Measurements from ENCODE around the gene GNB1L.

Gene GNB1L

GRCh38 chr22:19775496-19776325 lies 79.0 kb downstream of the GNB1L start:
- DNase-seq (ENCODE audit: low spot score): no peak

GRCh38 chr22:19774628-19775027 lies 80.0 kb downstream of the GNB1L start:
- no peak for DNase-seq (ENCODE audit: low spot score)

GRCh38 chr22:19773470-19774040 lies 81.1 kb downstream of the GNB1L start:
- DNase-seq (ENCODE audit: low spot score): no peak

- no peak for DNase-seq (ENCODE audit: low spot score)
Measured at GRCh38 chr22:19772673-19773469, 81.8 kb downstream of the GNB1L start.

GRCh38 chr22:19772422-19772672 lies 82.3 kb downstream of the GNB1L start:
- no peak for DNase-seq (ENCODE audit: low spot score)

- no peak for DNase-seq (ENCODE audit: low spot score)
Measured at GRCh38 chr22:19770349-19771220, 84.1 kb downstream of the GNB1L start.

GRCh38 chr22:19769393-19769715 lies 85.3 kb downstream of the GNB1L start:
- DNase-seq (ENCODE audit: low spot score): no peak

GRCh38 chr22:19767427-19768341 lies 87.0 kb downstream of the GNB1L start:
- no peak for DNase-seq (ENCODE audit: low spot score)

GRCh38 chr22:19766511-19767426 lies 87.9 kb downstream of the GNB1L start:
- DNase-seq (ENCODE audit: low spot score): no peak

GRCh38 chr22:19766240-19766510 lies 88.5 kb downstream of the GNB1L start:
- no peak for DNase-seq (ENCODE audit: low spot score)

GRCh38 chr22:19765477-19766239 lies 89.0 kb downstream of the GNB1L start:
- no peak for DNase-seq (ENCODE audit: low spot score)

GRCh38 chr22:19764636-19765476 lies 89.8 kb downstream of the GNB1L start:
- no peak for DNase-seq (ENCODE audit: low spot score)

GRCh38 chr22:19764299-19764593 lies 90.4 kb downstream of the GNB1L start:
- no peak for DNase-seq (ENCODE audit: low spot score)

GRCh38 chr22:19763458-19764298 lies 91.0 kb downstream of the GNB1L start:
- no peak for DNase-seq (ENCODE audit: low spot score)

GRCh38 chr22:19762568-19763457 lies 91.9 kb downstream of the GNB1L start:
- no peak for DNase-seq (ENCODE audit: low spot score)

GRCh38 chr22:19761725-19762567 lies 92.7 kb downstream of the GNB1L start:
- no peak for DNase-seq (ENCODE audit: low spot score)

All from putamen (tissue), 1 donor.